NCI-H1048 (cell line): ENCODE results near the gene USP25.

ENCODE experiments used
- DNase-seq: peaks from one replicate; lab custom pipeline; 2025; lab: John Stamatoyannopoulos, UW

USP25 gene

DNA sequence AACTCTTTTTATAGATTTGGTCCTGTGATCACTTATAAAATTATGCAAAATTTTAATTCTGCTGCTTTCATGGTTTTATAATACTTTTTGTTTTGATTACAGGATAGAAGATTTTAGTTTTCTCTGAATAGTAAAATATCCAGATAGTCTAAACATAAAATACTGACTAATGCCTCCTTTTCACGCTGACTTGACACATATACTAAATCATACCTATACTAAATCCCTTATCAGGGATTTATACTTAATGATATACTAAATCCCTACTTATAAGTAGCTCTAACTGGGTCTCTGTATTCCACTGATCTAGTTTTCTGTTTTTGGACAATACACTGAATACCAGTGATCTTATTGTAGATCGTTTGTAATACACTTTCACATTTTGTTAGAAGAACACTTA is 128.0 kb downstream of the USP25 start:
- DNase-seq, result no peak

DNA sequence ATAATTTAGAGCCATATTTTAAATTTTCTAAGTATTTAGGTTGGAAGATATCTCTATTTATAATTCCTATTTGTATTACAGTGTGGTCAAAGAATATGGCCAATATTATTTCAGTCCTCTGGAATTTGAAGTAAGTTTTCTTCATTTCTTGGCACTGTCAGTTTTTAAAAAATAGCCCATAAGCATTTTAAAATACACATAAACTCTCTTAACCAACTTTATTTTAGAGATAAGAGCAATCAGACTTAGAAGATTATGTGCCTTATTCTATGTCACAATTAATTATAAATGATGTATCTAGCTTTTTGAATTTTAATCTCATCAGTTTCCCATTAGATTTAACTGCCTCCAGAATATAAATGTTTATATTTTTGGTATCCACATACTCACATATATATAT is 130.8 kb downstream of the USP25 start:
- no peak for DNase-seq

DNA sequence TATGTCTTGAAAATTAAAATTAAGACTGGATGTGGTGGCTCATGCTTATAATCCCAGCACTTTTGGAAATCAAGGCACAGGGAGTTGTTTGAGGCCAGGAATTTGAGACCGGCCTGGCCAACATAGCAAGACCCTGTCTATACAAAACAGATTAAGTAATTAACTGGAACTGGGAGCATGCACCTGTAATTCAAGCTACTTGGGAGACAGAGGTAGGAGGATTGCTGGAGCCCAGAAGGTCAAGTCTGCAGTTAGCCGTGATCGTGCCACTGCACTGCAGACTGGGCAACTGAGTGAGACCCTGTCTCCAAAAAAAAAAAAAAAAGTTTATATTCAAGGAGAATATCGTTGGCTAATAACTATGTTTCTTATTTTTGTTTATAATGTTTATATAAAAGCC is 139.2 kb downstream of the USP25 start:
- DNase-seq, result no peak

DNA sequence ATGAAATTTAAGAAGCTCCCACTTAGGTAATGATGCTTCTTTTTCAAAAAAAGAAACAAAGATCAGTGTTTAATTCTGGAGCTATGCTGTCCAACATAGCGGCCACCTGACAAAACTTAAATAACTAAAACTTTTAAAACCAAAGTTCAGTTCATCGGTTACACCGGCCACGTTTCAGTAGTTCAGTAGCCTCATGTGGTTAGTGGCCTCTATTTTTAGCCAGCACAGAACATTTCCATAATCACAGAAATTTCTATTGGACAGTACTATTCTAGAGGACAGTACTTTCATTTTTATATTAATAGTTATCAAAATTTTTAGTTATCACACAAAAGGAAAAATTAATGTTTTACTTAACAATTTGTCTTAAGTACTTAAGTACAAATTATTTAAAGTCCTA is 141.0 kb downstream of the USP25 start:
- no peak for DNase-seq

DNA sequence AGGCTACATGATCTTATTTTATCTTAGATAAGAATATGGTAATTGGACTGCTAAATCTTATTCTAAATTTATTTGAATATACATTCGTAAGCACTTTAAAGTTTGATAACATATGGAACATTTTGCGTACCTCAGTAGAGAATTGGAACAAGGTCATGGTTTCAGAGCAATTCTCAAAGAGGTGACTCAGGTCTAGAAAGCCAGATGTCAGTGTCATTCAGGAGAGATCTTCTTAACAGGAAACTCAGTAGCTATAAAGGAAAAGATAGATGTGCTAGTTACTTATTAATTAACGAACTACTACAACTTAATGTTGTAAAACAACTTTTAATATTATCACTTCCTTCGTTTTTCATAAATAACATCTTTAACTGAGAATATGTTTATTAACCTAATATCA is 142.5 kb downstream of the USP25 start:
- DNase-seq, result no peak

DNA sequence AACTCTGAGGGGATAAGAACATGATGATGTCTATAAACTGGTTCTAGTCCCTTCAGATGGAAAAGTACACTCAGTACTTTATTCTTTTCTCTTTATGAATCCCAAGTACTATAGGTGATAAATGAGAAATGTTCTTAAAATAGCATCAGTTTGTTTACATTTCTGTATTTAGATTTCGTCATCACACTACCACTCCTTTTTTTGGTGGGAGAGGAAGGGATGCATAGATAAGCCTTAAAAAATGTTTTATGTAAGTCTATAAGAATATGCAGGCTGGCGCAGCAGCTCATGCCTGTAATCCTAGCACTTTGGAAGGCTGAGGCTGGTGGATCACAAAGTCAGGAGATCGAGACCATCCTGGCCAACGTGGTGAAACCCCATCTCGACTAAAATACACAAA is 144.8 kb downstream of the USP25 start:
- no peak for DNase-seq

DNA sequence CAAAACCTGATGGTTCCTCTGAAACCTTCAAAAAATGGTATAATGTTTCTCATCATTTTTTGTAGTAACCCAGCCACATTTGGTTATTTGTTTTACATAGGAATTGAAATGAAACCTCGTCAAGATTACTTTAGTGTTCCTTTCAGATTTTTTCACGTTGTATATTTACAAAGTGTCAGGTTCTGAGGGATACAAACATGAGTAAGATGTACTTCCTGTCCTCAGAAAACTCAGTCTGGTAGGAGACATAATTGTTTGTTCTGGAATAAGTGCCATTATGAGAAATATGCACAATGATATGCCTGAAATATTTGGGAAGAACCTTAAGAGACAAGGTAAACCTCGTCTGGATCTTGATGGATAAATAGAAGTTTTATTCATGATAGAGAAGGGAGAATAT is 145.5 kb downstream of the USP25 start:
- no peak for DNase-seq

DNA sequence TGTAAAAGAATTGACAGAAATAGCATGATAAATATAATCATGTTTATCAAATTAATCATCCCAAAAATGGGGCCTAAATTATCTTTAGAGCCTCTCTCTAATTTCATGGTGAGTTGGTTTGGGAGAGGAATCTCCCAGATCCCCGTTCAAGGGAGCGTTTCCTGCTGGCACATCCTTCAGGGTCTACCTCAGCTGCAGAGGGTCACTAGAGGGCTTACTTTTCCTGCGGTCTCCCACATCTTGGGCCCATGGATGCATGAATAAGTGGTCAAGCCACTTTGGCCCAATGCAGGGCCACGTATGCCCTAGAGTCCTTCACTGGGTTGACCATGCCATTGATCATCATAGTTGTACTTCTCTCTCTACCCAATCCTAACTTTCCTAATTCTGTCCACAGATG is 164.1 kb downstream of the USP25 start:
- no peak for DNase-seq

DNA sequence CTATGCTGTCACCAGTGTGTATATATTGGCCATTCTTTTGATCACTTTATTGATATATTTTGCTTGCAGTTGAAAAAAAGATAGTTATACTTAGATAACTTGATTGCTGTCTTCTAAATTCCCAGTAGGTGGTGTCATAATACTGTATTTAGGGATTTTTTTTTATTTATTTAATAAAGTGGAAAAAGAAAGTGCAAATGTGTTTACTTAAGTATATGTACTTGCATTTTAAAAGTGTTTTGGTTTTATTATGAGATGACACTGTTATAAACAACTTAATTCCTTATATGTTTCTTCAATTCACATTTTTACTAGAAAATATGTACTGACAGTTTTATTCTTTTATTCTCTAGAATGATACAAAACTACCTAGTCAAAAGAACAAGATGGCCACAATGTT is 164.8 kb downstream of the USP25 start:
- DNase-seq, result no peak

DNA sequence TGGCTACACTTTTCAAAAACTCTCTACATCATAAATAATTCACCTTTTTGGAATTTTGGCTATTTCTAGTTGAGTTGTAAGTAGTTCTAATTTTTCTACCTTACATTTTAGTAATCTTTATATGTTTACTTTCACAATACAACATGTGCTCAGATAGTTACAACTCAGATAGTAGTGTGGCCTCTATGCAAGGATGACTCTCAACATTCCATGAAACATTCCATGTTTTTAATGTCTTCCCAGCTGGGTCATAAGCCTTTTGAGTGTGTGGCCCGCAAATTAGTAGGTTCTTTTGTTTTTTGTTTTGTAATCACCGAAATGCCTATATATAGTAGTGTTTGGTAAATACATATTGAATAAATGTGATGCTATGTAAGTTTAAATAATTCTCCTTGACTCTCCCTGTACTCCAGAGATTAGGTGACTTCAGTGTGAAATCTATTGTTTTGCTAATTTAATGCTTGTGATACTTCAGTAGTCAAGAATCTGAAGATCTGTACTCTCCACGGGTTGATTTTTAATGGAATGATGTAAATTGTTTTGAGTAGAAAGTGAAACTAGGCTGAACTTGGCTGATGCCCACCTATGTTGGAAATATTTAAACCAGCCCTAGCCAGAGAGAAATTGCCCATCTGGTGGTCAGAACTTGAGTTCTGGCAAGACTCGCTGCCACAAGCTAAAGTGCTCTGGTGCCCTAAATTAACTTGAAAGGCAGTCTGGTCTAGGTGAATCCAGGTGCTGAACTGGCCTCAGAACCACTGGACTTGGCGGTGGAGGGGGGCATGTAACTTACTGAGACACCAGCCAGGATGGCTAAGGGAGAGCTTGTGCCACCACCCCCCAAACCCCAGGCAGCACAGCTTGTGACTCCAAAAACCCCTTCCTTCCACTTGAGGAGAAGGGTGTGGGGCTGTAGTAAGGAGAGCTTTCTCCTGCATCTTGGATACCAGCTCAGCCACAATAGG is 165.6 kb downstream of the USP25 start:
- DNase-seq, result no peak

DNA sequence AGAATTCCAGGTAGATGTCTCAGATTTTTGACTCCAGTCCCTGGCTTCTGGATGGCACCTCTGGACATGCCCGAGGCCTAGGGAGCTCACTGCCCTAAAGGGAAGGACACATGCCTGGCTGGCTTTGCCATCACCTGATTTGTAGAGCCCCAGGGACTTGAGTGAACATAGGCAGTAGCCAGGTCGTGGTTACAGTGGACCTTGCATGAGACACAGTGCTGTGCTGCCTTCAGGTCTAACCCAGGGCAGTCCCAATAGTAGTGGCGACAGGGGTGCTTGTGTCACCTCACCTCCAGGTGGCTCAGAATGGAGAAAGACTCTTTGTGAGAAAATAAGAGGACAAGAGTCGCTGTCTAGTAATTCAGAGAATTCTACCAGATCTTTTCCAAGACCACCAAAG is 166.7 kb downstream of the USP25 start:
- DNase-seq, result no peak

DNA sequence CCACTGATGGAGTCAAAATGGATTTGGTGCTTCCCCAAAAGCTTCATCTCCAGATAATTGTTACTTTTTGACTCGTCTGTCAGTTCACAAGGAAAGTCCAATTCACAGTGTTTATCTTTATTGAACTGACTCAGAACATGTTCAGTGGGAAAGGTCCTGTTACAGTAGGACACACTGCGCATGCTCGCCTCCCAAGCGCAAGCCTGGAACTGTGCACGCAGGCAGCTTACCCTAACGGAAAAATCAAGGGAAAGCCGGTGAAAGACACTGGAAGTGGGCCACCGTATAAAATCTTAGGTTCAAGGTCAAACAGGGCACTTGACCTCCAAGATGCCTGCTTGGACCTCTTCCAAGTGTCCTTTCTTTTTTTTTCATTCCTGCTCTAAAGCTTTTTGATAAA is 174.6 kb downstream of the USP25 start:
- no peak for DNase-seq

DNA sequence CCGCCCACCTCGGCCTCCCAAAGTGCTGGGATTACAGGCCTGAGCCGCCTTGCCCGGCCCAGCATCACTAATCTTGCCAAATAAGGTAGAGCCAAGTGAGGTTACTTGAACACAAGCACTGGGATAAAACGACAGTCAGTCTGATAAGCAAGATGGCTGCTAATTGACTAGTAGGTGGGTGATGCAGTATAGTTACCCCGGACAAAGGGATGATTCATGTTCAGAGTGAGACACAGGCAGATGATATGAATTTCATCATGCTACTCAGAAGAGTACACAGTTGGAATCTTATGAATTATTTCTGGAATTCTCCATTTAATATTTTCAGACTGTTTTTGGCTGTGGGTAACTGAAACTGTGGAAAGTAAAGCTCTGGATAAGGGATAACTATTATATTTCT is 178.4 kb downstream of the USP25 start:
- DNase-seq, result no peak

DNA sequence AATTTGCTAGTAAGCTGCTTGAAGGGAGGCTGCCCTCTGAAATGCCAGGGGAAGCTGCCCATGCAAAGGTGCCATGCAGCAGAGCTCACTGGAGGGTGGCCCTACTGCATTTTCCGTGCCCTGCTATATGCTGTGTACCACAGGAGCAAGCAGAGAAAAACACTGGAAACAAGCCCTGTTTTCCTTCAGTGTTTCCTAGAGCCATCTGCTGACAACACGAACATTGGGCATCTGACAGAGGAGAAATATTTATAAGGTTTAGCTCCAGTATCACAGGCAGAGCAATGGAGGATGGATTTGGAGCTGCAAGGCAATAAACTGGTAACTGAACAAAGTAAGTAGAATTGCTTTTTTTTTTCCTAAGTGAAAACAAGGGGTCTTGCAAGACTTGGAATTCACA is 198.4 kb downstream of the USP25 start:
- DNase-seq, result no peak

DNA sequence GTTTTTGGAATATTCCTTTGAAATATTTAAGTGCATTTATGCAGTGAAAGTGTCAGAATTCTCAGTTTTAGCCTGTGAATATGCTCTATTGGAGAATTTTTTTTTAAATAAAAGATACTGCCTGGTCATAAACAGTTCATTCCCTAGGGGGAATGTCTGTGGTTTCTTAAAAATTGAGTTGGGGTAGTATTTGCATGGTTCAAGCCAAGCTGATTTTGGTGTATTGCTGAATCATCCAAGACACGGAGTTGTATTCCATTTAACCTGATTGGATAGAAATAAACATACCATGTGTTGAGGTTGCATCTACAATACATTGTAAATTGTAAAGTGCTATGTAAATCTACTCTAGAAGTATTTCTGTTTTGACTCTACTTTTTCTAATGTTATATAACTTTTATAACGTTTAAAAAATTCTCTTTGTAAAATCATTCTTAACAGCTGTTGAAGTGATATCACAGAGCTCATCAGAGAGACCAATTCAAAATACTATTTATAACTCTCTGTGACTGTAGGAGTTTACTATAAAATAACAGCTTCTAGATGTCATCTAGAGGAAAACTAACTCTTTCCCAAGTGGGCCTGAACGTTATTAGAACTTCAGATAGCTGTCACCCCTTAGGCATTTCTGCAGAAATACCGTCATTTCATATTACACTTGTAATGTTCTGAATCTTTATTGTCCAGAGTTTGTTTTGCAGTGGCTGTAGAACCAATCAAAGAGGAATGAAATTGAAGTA is 199.1 kb downstream of the USP25 start:
- no peak for DNase-seq

DNA sequence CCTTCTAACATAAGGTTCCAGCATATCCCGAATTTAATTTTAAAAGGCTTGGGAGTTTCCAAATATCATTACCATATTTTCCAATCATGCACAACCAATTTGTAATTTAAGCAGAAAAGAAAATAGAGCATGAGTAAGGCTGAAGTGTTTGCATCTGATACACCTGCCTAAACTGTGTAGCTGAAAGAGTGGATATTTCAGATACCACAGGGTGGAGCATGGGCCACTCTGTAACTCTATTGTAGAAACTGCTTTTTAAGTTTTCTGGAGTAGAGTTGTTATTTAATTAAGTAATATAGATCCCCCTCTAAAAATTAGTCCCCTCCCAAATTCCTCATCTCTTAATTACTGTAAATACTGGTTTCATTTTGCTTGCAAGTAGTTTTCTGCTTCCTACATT is 199.8 kb downstream of the USP25 start:
- no peak for DNase-seq
